ENCODE measurements around the gene SCAF8.
A peak's percentile ranks its signal among the peaks of the same experiment; 100 is the strongest.

Gene SCAF8

DNA sequence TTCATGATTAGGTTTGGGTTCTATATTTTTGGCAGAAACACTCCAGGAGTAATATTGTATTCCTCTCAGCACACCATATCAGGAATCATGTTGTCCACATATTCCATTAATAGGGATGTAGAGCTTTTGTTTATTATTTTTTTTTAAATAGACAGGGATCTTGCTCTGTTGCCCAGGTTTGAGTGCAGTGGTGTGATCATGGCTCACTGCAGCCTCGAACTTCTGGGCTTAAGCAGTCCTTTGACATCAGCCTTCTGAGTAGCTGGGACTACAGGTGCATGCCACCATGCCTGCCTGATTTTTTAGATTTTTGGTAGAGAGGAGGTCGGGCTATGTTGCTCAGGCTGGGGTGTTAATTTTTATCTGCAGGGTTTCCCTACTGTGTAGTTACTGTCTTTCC lies 12.0 kb downstream of the SCAF8 start:
- TF ChIP-seq, protein P1, sequence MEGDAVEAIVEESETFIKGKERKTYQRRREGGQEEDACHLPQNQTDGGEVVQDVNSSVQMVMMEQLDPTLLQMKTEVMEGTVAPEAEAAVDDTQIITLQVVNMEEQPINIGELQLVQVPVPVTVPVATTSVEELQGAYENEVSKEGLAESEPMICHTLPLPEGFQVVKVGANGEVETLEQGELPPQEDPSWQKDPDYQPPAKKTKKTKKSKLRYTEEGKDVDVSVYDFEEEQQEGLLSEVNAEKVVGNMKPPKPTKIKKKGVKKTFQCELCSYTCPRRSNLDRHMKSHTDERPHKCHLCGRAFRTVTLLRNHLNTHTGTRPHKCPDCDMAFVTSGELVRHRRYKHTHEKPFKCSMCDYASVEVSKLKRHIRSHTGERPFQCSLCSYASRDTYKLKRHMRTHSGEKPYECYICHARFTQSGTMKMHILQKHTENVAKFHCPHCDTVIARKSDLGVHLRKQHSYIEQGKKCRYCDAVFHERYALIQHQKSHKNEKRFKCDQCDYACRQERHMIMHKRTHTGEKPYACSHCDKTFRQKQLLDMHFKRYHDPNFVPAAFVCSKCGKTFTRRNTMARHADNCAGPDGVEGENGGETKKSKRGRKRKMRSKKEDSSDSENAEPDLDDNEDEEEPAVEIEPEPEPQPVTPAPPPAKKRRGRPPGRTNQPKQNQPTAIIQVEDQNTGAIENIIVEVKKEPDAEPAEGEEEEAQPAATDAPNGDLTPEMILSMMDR (IDR thresholded peaks at IDR 0.05; ENCODE audit: low read length, missing control alignments): no peak
- no peak for DNase-seq (ENCODE audit: low read depth)
- H3K4me3 ChIP-seq (replicated peaks; ENCODE audit: low read depth, low read length): no peak overlapping the region

DNA sequence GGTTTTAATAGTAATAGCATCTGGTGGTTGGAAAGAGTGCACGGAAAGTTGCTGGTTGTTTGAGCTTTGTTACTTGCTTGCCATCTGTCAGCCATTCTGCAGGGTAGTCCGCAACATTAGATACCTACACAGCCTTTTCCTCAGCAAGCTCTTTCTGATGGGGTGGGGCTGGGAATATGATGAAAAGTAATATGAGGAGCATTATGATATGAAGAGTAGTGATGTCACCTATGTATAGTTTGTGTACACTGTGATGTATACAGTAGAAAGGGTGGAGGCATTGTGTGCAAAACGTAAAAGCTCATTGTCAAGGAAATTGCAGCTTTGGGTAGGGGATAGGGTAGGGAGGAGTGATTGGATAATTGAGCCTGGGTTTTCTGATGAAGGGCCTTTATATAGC lies 16.1 kb downstream of the SCAF8 start:
- DNase-seq (ENCODE audit: low read depth): no peak
- H3K4me3 ChIP-seq (replicated peaks; ENCODE audit: low read depth, low read length): no peak overlapping the region
- TF ChIP-seq, protein P1 (IDR thresholded peaks at IDR 0.05; ENCODE audit: low read length, missing control alignments): no peak

DNA sequence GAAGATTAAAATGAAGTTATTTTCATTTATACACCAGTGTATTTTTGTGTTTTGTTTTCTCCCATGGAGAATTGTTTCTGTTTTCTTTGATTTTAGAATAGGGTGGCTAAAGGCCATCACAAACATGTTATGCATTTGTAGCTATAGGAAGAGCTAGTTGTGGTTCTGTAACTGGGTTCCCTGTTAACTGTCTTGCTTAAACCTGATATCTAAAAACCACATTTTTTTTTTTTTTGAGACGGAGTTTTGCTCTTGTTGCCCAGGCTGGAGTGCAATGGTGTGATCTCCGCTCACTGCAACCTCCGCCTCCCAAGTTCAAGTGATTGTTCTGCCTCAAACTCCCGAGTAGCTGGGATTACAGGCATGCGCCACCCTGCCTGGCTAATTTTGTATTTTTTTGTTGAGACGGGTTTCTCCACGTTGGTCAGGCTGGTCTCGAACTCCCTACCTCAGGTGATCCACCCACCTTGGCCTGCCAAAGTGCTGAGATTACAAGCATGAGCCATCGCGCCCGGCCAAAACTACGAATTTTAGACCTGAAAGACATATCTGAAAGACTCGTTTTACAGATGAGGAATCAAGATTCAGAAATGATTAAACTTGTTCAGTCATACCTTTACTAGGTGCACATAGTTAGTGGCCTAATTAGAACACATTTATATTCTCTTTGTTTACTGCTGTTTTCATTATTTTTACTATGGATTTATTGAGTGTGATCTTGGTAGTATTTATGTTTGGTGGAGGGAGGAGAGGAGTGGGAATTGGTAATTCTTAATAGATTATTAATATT lies 18.0 kb downstream of the SCAF8 start:
- no peak overlapping the region for H3K4me3 ChIP-seq (replicated peaks; ENCODE audit: low read depth, low read length)
- no peak for DNase-seq (ENCODE audit: low read depth)
- TF ChIP-seq, protein P1 (IDR thresholded peaks at IDR 0.05; ENCODE audit: low read length, missing control alignments): no peak

DNA sequence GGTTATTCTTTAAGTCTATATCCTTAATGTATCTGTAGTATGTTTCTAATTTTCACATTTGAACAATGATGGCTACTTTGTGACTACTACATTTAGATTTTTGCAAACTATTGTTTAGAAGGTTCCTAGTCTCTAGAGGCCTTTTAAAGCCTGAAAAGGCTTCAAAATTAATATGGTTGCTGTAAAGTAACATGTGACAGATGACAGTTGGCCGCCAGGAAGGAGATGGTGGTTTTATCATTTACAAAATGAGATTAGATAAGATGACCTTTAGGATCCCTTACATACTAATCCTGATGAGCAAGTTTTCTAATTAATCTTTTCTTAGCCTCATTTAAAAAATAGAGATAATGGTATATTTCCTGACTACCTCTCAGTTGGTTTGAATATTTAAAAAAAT lies 18.8 kb downstream of the SCAF8 start:
- no peak overlapping the region for H3K4me3 ChIP-seq (replicated peaks; ENCODE audit: low read depth, low read length)
- TF ChIP-seq, protein P1 (IDR thresholded peaks at IDR 0.05; ENCODE audit: low read length, missing control alignments): no peak
- DNase-seq (ENCODE audit: low read depth): no peak

DNA sequence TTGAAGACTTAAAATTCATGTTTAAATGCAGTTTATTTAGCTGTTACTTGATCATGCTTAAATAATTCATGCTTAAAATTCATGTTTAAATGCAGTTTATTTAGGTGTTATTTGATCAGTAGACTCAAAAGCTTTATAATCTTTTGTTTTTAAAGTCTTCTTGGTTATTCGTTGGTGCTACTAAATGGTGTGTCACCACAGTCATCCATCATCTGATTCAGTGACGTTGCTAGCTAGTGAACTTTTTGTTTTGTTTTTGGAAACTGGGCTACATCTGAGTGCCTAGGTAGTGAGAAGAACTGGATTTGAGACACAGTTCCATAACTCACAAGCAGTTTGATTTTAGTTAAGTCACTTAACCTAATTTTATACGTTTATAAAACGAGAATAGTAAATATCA lies 20.9 kb downstream of the SCAF8 start:
- DNase-seq (ENCODE audit: low read depth): peak; percentile 49
- TF ChIP-seq, protein P1 (IDR thresholded peaks at IDR 0.05; ENCODE audit: low read length, missing control alignments): no peak
- no peak overlapping the region for H3K4me3 ChIP-seq (replicated peaks; ENCODE audit: low read depth, low read length)

DNA sequence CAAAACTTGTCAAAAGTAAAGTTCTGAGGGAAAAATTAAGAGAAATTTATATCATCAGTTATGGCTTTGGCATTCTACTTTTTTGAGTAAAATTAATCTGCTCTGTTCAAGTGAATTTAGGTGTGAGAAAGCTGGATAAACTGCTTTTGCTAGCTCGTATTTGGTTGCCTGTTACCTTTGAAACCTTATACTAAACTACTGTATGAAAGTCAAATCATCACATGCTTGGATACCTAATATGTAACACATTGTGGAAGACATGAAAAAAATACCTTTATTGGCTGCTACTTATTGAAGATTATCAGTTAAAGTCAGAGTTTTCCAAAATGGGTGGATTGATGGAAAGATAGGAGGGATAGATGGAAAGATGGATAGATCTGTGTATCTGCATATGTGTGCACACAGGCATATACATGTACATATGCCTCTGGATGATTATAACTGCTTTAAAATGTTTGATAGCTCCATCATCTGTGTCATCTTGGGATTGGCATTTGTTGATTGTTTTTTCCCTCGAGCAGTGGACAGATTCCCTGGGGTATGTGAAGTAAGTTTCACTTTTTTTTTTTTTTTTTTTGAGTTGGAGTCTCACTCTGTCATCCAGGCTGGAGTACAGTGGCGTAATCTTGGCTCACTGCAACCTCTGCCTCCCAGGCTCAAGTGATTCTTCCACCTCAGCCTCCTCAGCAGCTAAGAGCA lies 24.3 kb downstream of the SCAF8 start:
- H3K4me3 ChIP-seq (replicated peaks; ENCODE audit: low read depth, low read length): no peak overlapping the region
- TF ChIP-seq, protein P1 (IDR thresholded peaks at IDR 0.05; ENCODE audit: low read length, missing control alignments): no peak
- peak; percentile 11 for DNase-seq (ENCODE audit: low read depth)
